Measurements from ENCODE around the gene OR52D1. TPM values are rescaled to one million over a fixed set of nuclear protein-coding genes. Genes with fewer than 3 reads are reported as not detected.

The OR52D1 gene
- total and polyA plus RNA-seq, 2 of the 13 experiments (the other 11 are each of a cell fraction or from before 2014, with no cell fraction given) = not detected

- peak; percentile 51 for FAIRE-seq
- H3K4me2 ChIP-seq (ENCODE audit: low read depth, low read length) = no peak overlapping the region
- CTCF ChIA-PET (ENCODE audit: low intra/inter-chr PET ratio, low total read pairs) = interaction anchor here (0.7 to 2.1 kb wide), 2 partner anchors 327 to 332 kb away, joined by 3 to 35 read pairs; partner anchors contain the start of gene OR52N2
- no peaks in the 10 kb centered on the region for H4K20me1 ChIP-seq (ENCODE audit: insufficient read depth, low read length)
- no peaks in the 10 kb centered on the region for H3K9me3 ChIP-seq (ENCODE audit: low read length)
- 0 out of 5 replicates have a peak, but pooled peaks cover 0 to 9% of the 10 kb centered on the region in 2 experiments for H3K27me3 ChIP-seq (ENCODE audit: control insufficient read depth in 1 of 2, insufficient read depth in 2 of 2, low read length in 2 of 2)
- H3K4me1 ChIP-seq (ENCODE audit: insufficient read depth, low read length) = no peaks in the 10 kb centered on the region
- POLR2A ChIA-PET = no interaction called here
- H3K36me3 ChIP-seq (replicated peaks in 1 of 2; ENCODE audit: control insufficient read depth in 1 of 2, insufficient read depth in 2 of 2, low read length in 2 of 2) = no peaks in the 10 kb centered on the region
- H2AFZ ChIP-seq (ENCODE audit: low read length) = no peak overlapping the region
- in situ Hi-C loops (cut with HindIII; ENCODE audit: extremely low pct_ligation_motif_present, low pct_unique_long_range_greater_than_20kb) (loop anchor here (5.0 kb wide), 1 partner anchor 331 kb away; the partner anchor contains the start of gene OR52N2), intact Hi-C loops (cut with micrococcal nuclease; ENCODE audit: unreplicated experiment) (loop anchor here (10.0 kb wide), 1 partner anchor 878 kb away; no protein-coding TSS in a partner anchor)
- no peak overlapping the region for H3K4me3 ChIP-seq (replicated peaks in 1 of 3; ENCODE audit: insufficient read depth in 1 of 3, low read depth in 2 of 3, low read length in 3 of 3)
- H3K27ac ChIP-seq (ENCODE audit: extremely low read length, insufficient read depth, low read length) = no peak overlapping the region
- BruUV-seq (replicated peaks) = no TSS peak
- peak; percentile 36 for DNase-seq (ENCODE audit: low spot score)
- TF ChIP-seq SMC3 (IDR thresholded peaks at IDR 0.05; ENCODE audit: low read length) (peak; percentile 66), GABPB1 (CRISPR knock-in tag; IDR thresholded peaks at IDR 0.05) (no peak), CTCF (CRISPR knock-in tag; IDR thresholded peaks at IDR 0.05) (peak; percentile 74), ZNF280D (CRISPR knock-in tag; IDR thresholded peaks at IDR 0.05) (no peak), ZNF230 (CRISPR knock-in tag; IDR thresholded peaks at IDR 0.05) (no peak), STAG1 (CRISPR knock-in tag; IDR thresholded peaks at IDR 0.05) (peak; percentile 45), ZBTB21 (CRISPR knock-in tag; IDR thresholded peaks at IDR 0.05) (no peak)
- no peak overlapping the region for H3K9ac ChIP-seq (ENCODE audit: insufficient read depth, low read depth, low read length)
- H3K79me2 ChIP-seq (ENCODE audit: insufficient read depth, low read length) = no peaks in the 10 kb centered on the region
- ATAC-seq = peak; percentile 77
- WGBS (ENCODE audit: low lambda C conversion rate) = 5% methylated on average over 2 of the region's 2 CpGs
These were observed 12.2 kb upstream of the OR52D1 start for GRCh38 chr11:5476186-5476819.

All from HepG2 (cell line).